Measurements from ENCODE around the gene ZFAND3. TPM values are rescaled to one million over a fixed set of nuclear protein-coding genes. Genes with fewer than 3 reads are reported as not detected.

ZFAND3 gene
- total RNA-seq, 2 experiments from 2014 or later, result 34.4 to 37.0 TPM

GRCh38 chr6:37777272-37777834 lies 42.2 kb upstream of the ZFAND3 start:
- Histone ChIP-seq H3K4me3 (ENCODE audit: low read length) (no peak overlapping the region), H3K4me1 (ENCODE audit: insufficient read depth, low read length) (no peaks in the 10 kb centered on the region), H3K27ac (ENCODE audit: low read depth in 1 of 2, low read length in 2 of 2) (no peak overlapping the region), H3K9me3 (ENCODE audit: control insufficient read depth in 1 of 2, insufficient read depth in 1 of 2, low read length in 2 of 2) (peaks cover 0 to 10% of the 10 kb centered on the region in 2 experiments), H3K27me3 (ENCODE audit: control insufficient read depth in 1 of 2, insufficient read depth in 2 of 2, low read length in 2 of 2) (peaks cover 0 to under 1% of the 10 kb centered on the region in 2 experiments), H3K36me3 (ENCODE audit: insufficient read depth, low read length) (no peaks in the 10 kb centered on the region)
- DNase-seq (no peak), ATAC-seq (ENCODE audit: poor library complexity) (no peak)
- H3K27ac Mint-ChIP-seq, result no peak overlapping the region
- ChIA-PET POLR2A (no interaction called here), CTCF (no interaction called here)
- no peaks in the 10 kb centered on the region for H3K4me1 Mint-ChIP-seq (ENCODE audit: low read depth)
- no peaks in the 10 kb centered on the region for H3K36me3 Mint-ChIP-seq (ENCODE audit: low read depth)
- no peak overlapping the region for H3K4me3 Mint-ChIP-seq
- H3K9me3 Mint-ChIP-seq, result peaks cover 4% of the 10 kb centered on the region
- intact Hi-C loops (cut with DNase I, micrococcal nuclease), result no loop called here
- TF ChIP-seq CTCF (IDR thresholded peaks at IDR 0.05), result no peak
- peaks cover 15% of the 10 kb centered on the region for H3K27me3 Mint-ChIP-seq

DNA sequence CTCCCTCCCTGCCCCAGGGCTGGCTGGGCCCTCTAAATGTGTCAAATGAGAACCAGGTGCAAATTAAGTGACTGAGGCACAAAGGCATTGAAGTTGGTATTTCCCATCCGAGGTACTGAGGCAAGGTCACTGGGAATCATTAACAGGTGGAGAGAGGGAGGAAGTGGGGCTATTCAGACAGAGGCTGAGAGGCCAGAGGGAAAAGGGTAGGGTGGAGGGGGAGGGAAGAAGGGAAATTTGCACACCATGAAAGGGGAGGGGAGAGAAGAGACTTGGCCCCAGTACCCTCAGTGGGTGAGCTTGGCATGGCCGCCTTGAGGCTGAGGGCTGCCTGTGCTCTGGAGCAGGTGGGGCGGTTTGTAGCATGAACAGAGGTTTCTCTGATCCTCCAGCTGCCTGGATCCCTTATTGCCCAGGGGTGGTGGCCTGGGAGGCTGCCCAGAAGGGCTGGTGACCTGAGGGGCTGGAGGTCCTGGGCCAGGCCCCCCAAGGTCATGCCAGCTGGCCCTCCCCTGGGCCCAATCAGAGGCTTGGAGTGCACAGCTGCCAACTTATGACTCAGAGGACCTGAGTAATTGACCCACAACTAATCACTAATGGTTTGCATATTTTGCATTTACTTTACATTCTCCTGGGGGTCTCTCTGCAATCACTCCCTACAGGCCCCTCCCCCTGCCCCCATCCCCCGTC lies 40.3 kb upstream of the ZFAND3 start:
- TF ChIP-seq CTCF (IDR thresholded peaks at IDR 0.05), result no peak
- no peak overlapping the region for H3K27ac Mint-ChIP-seq
- CTCF ChIA-PET, result no interaction called here
- H3K27me3 Mint-ChIP-seq, result peaks cover 32% of the 10 kb centered on the region
- no peaks in the 10 kb centered on the region for H3K36me3 Mint-ChIP-seq (ENCODE audit: low read depth)
- DNase-seq, result no peak
- no peaks in the 10 kb centered on the region for H3K9me3 ChIP-seq (ENCODE audit: control insufficient read depth in 1 of 2, insufficient read depth in 1 of 2, low read length in 2 of 2)
- H3K9me3 Mint-ChIP-seq, result peaks cover under 1% of the 10 kb centered on the region
- ATAC-seq (ENCODE audit: poor library complexity), result no peak
- H3K27ac ChIP-seq (ENCODE audit: low read depth in 1 of 2, low read length in 2 of 2), result no peak overlapping the region
- intact Hi-C loops (cut with DNase I, micrococcal nuclease), result no loop called here
- no peaks in the 10 kb centered on the region for H3K36me3 ChIP-seq (ENCODE audit: insufficient read depth, low read length)
- H3K4me1 ChIP-seq (ENCODE audit: insufficient read depth, low read length), result peaks cover 15% of the 10 kb centered on the region
- H3K4me3 ChIP-seq (ENCODE audit: low read length), result no peak overlapping the region
- no peak overlapping the region for H3K4me3 Mint-ChIP-seq
- peaks cover 15 to 16% of the 10 kb centered on the region in 2 experiments for H3K27me3 ChIP-seq (ENCODE audit: control insufficient read depth in 1 of 2, insufficient read depth in 2 of 2, low read length in 2 of 2)
- POLR2A ChIA-PET, result no interaction called here
- H3K4me1 Mint-ChIP-seq (ENCODE audit: low read depth), result peaks cover 17% of the 10 kb centered on the region

GRCh38 chr6:37779902-37780628 lies 39.5 kb upstream of the ZFAND3 start:
- peaks cover 40% of the 10 kb centered on the region for H3K27me3 Mint-ChIP-seq
- H3K4me1 ChIP-seq (ENCODE audit: insufficient read depth, low read length), result peaks cover 17% of the 10 kb centered on the region
- H3K36me3 Mint-ChIP-seq (ENCODE audit: low read depth), result no peaks in the 10 kb centered on the region
- no peaks in the 10 kb centered on the region for H3K9me3 Mint-ChIP-seq
- ATAC-seq (ENCODE audit: poor library complexity) (no peak), DNase-seq (no peak)
- no peak overlapping the region for H3K27ac Mint-ChIP-seq
- no peak overlapping the region for H3K27ac ChIP-seq (ENCODE audit: low read depth in 1 of 2, low read length in 2 of 2)
- no peak overlapping the region for H3K4me3 ChIP-seq (ENCODE audit: low read length)
- intact Hi-C loops (cut with DNase I, micrococcal nuclease), result no loop called here
- no peak overlapping the region for H3K4me3 Mint-ChIP-seq
- TF ChIP-seq CTCF (IDR thresholded peaks at IDR 0.05), result no peak
- H3K9me3 ChIP-seq (ENCODE audit: control insufficient read depth in 1 of 2, insufficient read depth in 1 of 2, low read length in 2 of 2), result no peaks in the 10 kb centered on the region
- ChIA-PET CTCF (no interaction called here), POLR2A (no interaction called here)
- no peaks in the 10 kb centered on the region for H3K36me3 ChIP-seq (ENCODE audit: insufficient read depth, low read length)
- H3K4me1 Mint-ChIP-seq (ENCODE audit: low read depth), result peaks cover 17% of the 10 kb centered on the region
- H3K27me3 ChIP-seq (ENCODE audit: control insufficient read depth in 1 of 2, insufficient read depth in 2 of 2, low read length in 2 of 2), result peaks cover 20 to 22% of the 10 kb centered on the region in 2 experiments
